ENCODE results near the gene RPEL1. TPM values are rescaled to one million over a fixed set of nuclear protein-coding genes. Genes with fewer than 3 reads are reported as not detected.

RPEL1 gene
- total RNA-seq, 1 experiment from 2014 or later: 0.10 TPM

DNA sequence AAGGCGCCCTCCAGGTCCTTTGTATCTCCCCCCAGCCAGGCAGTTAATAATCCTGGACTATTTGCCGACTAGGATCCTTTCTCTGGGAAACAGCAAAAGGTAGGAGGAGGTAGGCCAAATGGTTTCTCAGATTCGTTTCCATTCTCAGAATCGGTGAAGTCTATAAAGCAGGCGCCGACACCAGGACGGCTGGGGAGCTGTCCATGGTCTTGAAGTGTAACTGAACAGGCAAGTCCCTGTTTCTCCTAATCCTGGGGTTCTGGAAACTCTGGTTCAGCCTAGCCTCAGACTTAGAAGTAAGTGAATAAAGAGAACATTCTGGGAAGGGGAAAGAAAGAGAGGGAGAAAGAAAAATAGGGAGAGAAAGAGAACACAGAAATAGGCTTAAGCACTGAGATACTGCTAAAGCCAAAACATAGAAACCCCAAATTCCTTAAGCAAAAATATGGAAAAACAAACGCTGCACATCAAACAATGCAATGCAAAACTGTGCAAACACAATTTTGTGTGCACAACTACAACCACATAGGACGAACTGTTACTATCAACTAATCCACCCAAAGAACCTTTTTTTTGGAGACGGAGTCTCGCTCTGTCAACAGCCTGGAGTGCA lies 20.1 kb downstream of the RPEL1 start:
- BruUV-seq (replicated peaks): no TSS peak
- Histone ChIP-seq H3K9me2 (ENCODE audit: insufficient read depth) (no peaks in the 10 kb centered on the region), H3K4me2 (ENCODE audit: low read length) (no peak overlapping the region), H3K27ac (ENCODE audit: low read depth, low read length) (no peak overlapping the region), H3K9me3 (ENCODE audit: control insufficient read depth in 1 of 2, insufficient read depth in 1 of 2, low read depth in 1 of 2, low read length in 2 of 2) (no peaks in the 10 kb centered on the region), H3K4me3 (replicated peaks in 1 of 2; ENCODE audit: low read depth in 1 of 2, low read length in 2 of 2) (no peak overlapping the region), H3K36me3 (ENCODE audit: control insufficient read depth in 1 of 2, insufficient read depth in 2 of 2, low read length in 2 of 2) (no peaks in the 10 kb centered on the region), H2AFZ (ENCODE audit: low read depth, low read length, poor library complexity, severe bottlenecking) (no peak overlapping the region), H3K79me2 (ENCODE audit: insufficient read depth, low read length) (no peaks in the 10 kb centered on the region), H3K4me1 (ENCODE audit: control insufficient read depth in 1 of 2, insufficient read depth in 2 of 2, low read length in 2 of 2) (no peaks in the 10 kb centered on the region), H3K9ac (ENCODE audit: low read length) (no peak overlapping the region), H3K27me3 (ENCODE audit: insufficient read depth, low read length) (peaks cover 26% of the 10 kb centered on the region), H4K20me1 (ENCODE audit: insufficient read depth) (no peaks in the 10 kb centered on the region)
- ChIA-PET POLR2A (interaction anchor here (0.7 kb wide), 1 partner anchor 27 kb away, joined by 3 read pairs; no protein-coding TSS in a partner anchor), RAD21 (ENCODE audit: low non-redundant PET in 1 of 2, low total read pairs in 2 of 2, uncharacterized antibody in 2 of 2, unreplicated experiment in 2 of 2) (no interaction called here), CTCF (no interaction called here)
- DNase-seq (ENCODE audit: low read depth, low spot score): peak; percentile 42
- intact Hi-C loops (cut with micrococcal nuclease): loop anchor here (2.0 kb wide), 1 partner anchor 17 kb away; no protein-coding TSS in a partner anchor
- ATAC-seq: peak; percentile 65
- TF ChIP-seq EZH2phosphoT487 (IDR thresholded peaks at IDR 0.05; ENCODE audit: borderline replicate concordance): no peak
- TF ChIP-seq EGR1 (IDR thresholded peaks at IDR 0.05; ENCODE audit: low read depth): no peak
- no peak for TF ChIP-seq ZFX (IDR thresholded peaks at IDR 0.05)
- TF ChIP-seq, protein P1, sequence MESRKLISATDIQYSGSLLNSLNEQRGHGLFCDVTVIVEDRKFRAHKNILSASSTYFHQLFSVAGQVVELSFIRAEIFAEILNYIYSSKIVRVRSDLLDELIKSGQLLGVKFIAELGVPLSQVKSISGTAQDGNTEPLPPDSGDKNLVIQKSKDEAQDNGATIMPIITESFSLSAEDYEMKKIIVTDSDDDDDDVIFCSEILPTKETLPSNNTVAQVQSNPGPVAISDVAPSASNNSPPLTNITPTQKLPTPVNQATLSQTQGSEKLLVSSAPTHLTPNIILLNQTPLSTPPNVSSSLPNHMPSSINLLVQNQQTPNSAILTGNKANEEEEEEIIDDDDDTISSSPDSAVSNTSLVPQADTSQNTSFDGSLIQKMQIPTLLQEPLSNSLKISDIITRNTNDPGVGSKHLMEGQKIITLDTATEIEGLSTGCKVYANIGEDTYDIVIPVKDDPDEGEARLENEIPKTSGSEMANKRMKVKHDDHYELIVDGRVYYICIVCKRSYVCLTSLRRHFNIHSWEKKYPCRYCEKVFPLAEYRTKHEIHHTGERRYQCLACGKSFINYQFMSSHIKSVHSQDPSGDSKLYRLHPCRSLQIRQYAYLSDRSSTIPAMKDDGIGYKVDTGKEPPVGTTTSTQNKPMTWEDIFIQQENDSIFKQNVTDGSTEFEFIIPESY (IDR thresholded peaks at IDR 0.05; ENCODE audit: extremely low read depth, insufficient replicate concordance, low read length): no peak
- TF ChIP-seq TCF7L2 (IDR thresholded peaks at IDR 0.05; ENCODE audit: borderline replicate concordance, extremely low read depth, insufficient read depth, insufficient read length): peak; percentile 28
- no peak for TF ChIP-seq SRF (IDR thresholded peaks at IDR 0.05; ENCODE audit: low read depth)
- TF ChIP-seq CBX3 (IDR thresholded peaks at IDR 0.05; ENCODE audit: low read depth): no peak; the same call in 1 of the 2 replicates
- TF ChIP-seq, protein P2, sequence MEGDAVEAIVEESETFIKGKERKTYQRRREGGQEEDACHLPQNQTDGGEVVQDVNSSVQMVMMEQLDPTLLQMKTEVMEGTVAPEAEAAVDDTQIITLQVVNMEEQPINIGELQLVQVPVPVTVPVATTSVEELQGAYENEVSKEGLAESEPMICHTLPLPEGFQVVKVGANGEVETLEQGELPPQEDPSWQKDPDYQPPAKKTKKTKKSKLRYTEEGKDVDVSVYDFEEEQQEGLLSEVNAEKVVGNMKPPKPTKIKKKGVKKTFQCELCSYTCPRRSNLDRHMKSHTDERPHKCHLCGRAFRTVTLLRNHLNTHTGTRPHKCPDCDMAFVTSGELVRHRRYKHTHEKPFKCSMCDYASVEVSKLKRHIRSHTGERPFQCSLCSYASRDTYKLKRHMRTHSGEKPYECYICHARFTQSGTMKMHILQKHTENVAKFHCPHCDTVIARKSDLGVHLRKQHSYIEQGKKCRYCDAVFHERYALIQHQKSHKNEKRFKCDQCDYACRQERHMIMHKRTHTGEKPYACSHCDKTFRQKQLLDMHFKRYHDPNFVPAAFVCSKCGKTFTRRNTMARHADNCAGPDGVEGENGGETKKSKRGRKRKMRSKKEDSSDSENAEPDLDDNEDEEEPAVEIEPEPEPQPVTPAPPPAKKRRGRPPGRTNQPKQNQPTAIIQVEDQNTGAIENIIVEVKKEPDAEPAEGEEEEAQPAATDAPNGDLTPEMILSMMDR (IDR thresholded peaks at IDR 0.05 in 2 of 3, conservative IDR thresholded peaks at IDR 0.05 in 1 of 3; ENCODE audit: borderline replicate concordance in 1 of 3, insufficient read depth in 1 of 3, low read depth in 2 of 3, low read length in 2 of 3): no peak
- no peak for TF ChIP-seq POLR2A (IDR thresholded peaks at IDR 0.05; ENCODE audit: borderline replicate concordance, extremely low read depth, insufficient read depth, insufficient read length)
- TF ChIP-seq POLR2AphosphoS5 (IDR thresholded peaks at IDR 0.05; ENCODE audit: low read depth, low read length): no peak
- no peak for TF ChIP-seq ZNF274 (IDR thresholded peaks at IDR 0.05; ENCODE audit: low read depth, low read length)
- no peak for TF ChIP-seq YY1 (IDR thresholded peaks at IDR 0.05; ENCODE audit: extremely low read depth, insufficient replicate concordance, low read depth, low read length)
- TF ChIP-seq FOSL1 (IDR thresholded peaks at IDR 0.05; ENCODE audit: low read depth): no peak
- no peak for TF ChIP-seq RAD21 (IDR thresholded peaks at IDR 0.05; ENCODE audit: low read depth)
- peak; percentile 99 for TF ChIP-seq REST (IDR thresholded peaks at IDR 0.05; ENCODE audit: low read depth)
- no peak for TF ChIP-seq CEBPB (IDR thresholded peaks at IDR 0.05; ENCODE audit: low read depth)
- no peak for TF ChIP-seq EZH2 (IDR thresholded peaks at IDR 0.05)
- 0 out of 2 replicates have a peak, but pooled peaks have one; percentile 27 for TF ChIP-seq SIN3A (IDR thresholded peaks at IDR 0.05; ENCODE audit: low read depth)
- no peak for TF ChIP-seq ELF1 (IDR thresholded peaks at IDR 0.05; ENCODE audit: borderline replicate concordance, low read depth)
- TF ChIP-seq JUND (IDR thresholded peaks at IDR 0.05): no peak
- TF ChIP-seq, protein P3, sequence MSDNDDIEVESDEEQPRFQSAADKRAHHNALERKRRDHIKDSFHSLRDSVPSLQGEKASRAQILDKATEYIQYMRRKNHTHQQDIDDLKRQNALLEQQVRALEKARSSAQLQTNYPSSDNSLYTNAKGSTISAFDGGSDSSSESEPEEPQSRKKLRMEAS (IDR thresholded peaks at IDR 0.05): no peak

Measured in HCT116 (cell line).